BJ (cell line): Measurements from ENCODE around the gene DNMT3A. TPM values are rescaled to one million over a fixed set of nuclear protein-coding genes. Genes with fewer than 3 reads are reported as not detected.

Experiments used
- CTCF ChIA-PET: fragments of 350-600 bp; formaldehyde crosslinking; extraction: SDS; loops from one replicate; lab custom pipeline; 2021; ENCODE audit warnings: antibody characterized with exemption, inconsistent platforms; lab: Yijun Ruan, JAX
- POLR2A ChIA-PET: fragments of 300-600 bp; sonication (Branson Sonifier 250); formaldehyde crosslinking; extraction: SDS; loops from one replicate; lab custom pipeline; 2021; ENCODE audit warnings: antibody characterized with exemption; lab: Charles Lee
- DNase-seq: peaks from one replicate; pipeline ENCODE4 v3.0.0-alpha.2; 2011; ENCODE audit warnings: low read depth
- H3K27me3 ChIP-seq: 2 replicates; pipeline ENCODE4 v1.6.0; 2011; ENCODE audit warnings: low read length; ENCODE audit not compliant: control insufficient read depth, insufficient read depth
- H3K36me3 ChIP-seq: 2 replicates; pipeline ENCODE4 v1.5.1; 2011; ENCODE audit warnings: low read length; ENCODE audit not compliant: control insufficient read depth, insufficient read depth
- H3K4me3 ChIP-seq: 2 replicates; pipeline ENCODE4 v1.5.1; 2011; ENCODE audit warnings: low read depth, mild to moderate bottlenecking, control low read depth, low read length
- polyA plus RNA-seq: library from polyadenylated mRNA; depleted of rRNA; stranded (reverse); fragments of >200 nt; gene quantifications from 2 replicates; pipeline ENCODE4 v1.2.3, GENCODE V29; 2011
- TF ChIP-seq, protein P1 (sequence below): IDR thresholded peaks from 2 replicates; pipeline ENCODE4 v1.5.1; 2011; ENCODE audit warnings: low read depth, mild to moderate bottlenecking, control low read depth, inconsistent platforms, low read length, moderate library complexity; ENCODE audit not compliant: insufficient read depth

DNMT3A gene
- polyA plus RNA-seq, 1 experiment: 3.0 TPM

DNA sequence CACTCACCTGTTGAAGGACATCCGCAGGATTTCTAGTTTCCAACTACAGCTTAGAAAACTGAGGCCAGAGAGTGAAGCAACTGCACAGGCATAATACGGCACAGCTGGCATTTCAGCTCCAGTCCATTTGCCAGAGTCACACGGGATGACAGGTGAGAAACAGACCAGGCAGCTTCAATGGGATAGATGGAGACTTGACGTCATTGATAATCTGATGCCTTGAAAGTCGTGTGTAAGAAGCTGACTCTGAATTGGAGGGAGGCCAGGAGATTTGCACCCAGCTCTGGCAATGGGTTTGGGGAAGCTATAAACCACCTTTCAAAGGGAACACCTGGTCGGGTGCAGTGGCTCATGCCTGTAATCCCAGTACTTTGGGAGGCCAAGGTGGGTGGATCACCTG is 12.4 kb upstream of the DNMT3A start:
- POLR2A ChIA-PET: no interaction called here
- Histone ChIP-seq H3K36me3 (no peaks in the 10 kb centered on the region), H3K27me3 (peaks cover 3% of the 10 kb centered on the region; the same call in 1 of the 2 replicates), H3K4me3 (no peak overlapping the region)
- no peak for DNase-seq
- TF ChIP-seq, protein P1, sequence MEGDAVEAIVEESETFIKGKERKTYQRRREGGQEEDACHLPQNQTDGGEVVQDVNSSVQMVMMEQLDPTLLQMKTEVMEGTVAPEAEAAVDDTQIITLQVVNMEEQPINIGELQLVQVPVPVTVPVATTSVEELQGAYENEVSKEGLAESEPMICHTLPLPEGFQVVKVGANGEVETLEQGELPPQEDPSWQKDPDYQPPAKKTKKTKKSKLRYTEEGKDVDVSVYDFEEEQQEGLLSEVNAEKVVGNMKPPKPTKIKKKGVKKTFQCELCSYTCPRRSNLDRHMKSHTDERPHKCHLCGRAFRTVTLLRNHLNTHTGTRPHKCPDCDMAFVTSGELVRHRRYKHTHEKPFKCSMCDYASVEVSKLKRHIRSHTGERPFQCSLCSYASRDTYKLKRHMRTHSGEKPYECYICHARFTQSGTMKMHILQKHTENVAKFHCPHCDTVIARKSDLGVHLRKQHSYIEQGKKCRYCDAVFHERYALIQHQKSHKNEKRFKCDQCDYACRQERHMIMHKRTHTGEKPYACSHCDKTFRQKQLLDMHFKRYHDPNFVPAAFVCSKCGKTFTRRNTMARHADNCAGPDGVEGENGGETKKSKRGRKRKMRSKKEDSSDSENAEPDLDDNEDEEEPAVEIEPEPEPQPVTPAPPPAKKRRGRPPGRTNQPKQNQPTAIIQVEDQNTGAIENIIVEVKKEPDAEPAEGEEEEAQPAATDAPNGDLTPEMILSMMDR: no peak
- CTCF ChIA-PET: interaction anchor here (1.0 kb wide), 1 partner anchor 8 kb away, joined by 3 read pairs; no protein-coding TSS in a partner anchor

DNA sequence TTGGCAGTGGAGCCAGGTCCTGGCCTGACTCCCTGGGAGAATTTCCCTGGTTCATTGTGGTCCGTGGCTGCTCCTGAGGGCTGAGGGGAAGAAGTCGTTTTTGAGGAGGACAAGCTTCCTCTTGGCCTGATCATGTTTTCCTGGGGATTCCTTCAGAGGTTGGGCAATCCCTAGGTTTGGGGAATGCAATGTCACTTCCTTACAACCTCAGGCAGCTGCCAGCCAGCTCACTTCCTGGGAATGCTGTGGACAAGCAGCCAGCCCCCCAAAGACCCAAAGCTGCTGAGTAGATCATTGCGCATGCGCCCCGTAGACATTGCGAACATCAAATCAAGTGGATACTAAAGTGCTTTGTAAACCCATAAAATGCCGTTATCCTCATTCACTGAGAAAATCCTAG is 7.7 kb upstream of the DNMT3A start:
- TF ChIP-seq, protein P1: no peak
- CTCF ChIA-PET: interaction anchor here (0.7 to 3.5 kb wide), 4 partner anchors 11 to 218 kb away, joined by 3 to 21 read pairs (median 10); no protein-coding TSS in a partner anchor
- Histone ChIP-seq H3K27me3 (no peaks in the 10 kb centered on the region), H3K36me3 (no peaks in the 10 kb centered on the region), H3K4me3 (no peak overlapping the region)
- no peak for DNase-seq
- POLR2A ChIA-PET: no interaction called here

DNA sequence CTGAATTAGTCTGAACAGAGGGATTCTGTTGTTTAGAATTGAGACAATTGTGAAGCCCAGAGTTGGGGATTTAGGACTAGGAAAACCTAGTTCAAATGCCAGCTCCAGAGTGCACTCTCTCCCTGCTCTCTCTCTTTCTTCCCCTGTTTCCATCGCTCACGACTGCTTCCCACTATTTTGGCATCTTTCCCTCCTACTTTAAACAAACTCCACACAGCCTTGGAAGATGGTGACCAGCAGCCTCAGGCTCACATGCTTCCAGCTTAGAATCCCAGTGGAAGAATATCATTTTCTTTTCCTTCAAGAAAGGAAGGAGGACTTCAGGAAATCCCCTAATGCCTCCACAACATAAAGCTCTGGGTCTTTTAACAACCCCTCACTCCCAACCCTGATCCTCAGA is 6.1 kb upstream of the DNMT3A start:
- Histone ChIP-seq H3K4me3 (no peak overlapping the region), H3K27me3 (no peaks in the 10 kb centered on the region), H3K36me3 (no peaks in the 10 kb centered on the region)
- POLR2A ChIA-PET: no interaction called here
- CTCF ChIA-PET: interaction anchor here (0.8 to 3.2 kb wide), 4 partner anchors 8 to 177 kb away, joined by 3 to 16 read pairs (median 10); no protein-coding TSS in a partner anchor
- no peak for DNase-seq
- TF ChIP-seq, protein P1: no peak

- ChIA-PET CTCF (interaction anchor here (0.8 to 3.2 kb wide), 4 partner anchors 8 to 178 kb away, joined by 3 to 16 read pairs (median 10); no protein-coding TSS in a partner anchor), POLR2A (no interaction called here)
- Histone ChIP-seq H3K36me3 (no peaks in the 10 kb centered on the region), H3K27me3 (no peaks in the 10 kb centered on the region), H3K4me3 (no peak overlapping the region)
- TF ChIP-seq, protein P1: no peak
- no peak for DNase-seq
These were observed 5.6 kb upstream of the DNMT3A start for GRCh38 chr2:25347205-25347815.

GRCh38 chr2:25343187-25343825 is 1.6 kb upstream of the DNMT3A start:
- POLR2A ChIA-PET: no interaction called here
- no peak for DNase-seq
- CTCF ChIA-PET: interaction anchor here (0.6 to 1.7 kb wide), 12 partner anchors 8 to 888 kb away, joined by 3 to 9 read pairs (median 3); no protein-coding TSS in a partner anchor
- Histone ChIP-seq H3K27me3 (no peaks in the 10 kb centered on the region), H3K36me3 (no peaks in the 10 kb centered on the region), H3K4me3 (no peak overlapping the region)
- TF ChIP-seq, protein P1: no peak
